GM18861 (cell line): ENCODE results near the gene TTC34.

Source experiments
- ATAC-seq: cut with Tn5 transposase; IDR thresholded peaks from one replicate; pipeline ENCODE4 v1.9.1; 2021; ENCODE audit not compliant: unreplicated experiment

The TTC34 gene

DNA sequence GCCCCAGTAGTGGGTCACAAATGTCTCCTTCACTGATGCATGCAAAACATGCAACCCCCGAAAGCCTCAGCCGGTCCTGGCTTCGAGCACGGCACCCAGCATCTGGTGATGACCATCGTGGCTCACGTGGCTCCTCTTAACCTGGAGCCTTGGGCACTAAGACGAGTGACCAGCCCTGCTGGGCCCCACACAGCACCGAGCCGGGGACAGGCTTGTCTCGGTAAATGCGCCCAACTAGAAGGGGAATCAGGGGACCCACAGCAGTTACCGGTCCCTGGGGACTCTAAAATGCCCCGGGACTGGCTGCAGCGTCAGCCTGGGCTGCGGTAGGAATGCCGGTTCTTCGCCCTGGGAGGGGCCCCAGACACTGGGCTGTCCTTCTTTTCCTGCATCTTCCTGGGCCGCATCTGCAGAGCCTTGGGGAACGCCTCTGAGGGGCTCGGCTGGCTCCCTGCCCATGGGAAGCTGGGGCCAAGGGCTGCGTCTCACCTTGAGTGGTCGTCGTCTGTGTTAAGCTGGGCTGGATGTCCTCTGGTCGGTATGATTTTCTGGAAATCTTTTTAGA is 13.1 kb upstream of the TTC34 start:
- ATAC-seq = no peak

DNA sequence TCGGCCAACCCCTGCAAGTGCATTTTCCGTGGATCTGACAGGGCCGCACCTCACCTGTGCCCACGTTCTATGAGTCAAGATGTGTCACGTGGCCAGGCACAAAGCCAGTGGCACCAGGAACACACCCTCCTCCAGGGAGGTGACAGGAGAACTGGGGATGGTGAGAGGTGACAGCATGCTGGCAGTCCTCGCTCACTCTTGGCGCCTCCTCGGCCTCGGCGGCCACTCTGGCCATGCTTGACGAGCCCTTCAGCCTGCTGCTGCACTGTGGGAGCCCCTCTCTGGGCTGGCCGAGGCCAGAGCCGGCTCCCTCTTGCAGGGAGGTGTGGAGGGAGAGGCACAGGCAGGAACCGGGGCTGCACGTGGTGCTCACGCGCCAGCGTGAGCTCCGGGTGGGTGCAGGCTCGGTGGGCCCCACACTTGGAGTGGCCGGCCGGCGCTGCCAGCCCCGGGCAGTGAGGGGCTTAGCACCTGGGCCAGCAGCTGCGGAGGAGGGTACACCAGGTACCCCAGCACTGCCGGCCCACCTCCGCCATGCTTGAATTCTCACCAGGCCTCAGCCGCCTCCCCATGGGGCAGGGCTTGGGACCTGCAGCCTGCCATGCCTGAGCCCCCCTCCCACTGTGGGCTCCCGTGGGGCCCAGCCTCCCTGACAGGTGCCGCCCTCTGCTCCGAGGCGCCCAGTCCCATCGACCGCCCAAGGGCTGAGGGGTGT is 11.6 kb upstream of the TTC34 start:
- no peak for ATAC-seq

DNA sequence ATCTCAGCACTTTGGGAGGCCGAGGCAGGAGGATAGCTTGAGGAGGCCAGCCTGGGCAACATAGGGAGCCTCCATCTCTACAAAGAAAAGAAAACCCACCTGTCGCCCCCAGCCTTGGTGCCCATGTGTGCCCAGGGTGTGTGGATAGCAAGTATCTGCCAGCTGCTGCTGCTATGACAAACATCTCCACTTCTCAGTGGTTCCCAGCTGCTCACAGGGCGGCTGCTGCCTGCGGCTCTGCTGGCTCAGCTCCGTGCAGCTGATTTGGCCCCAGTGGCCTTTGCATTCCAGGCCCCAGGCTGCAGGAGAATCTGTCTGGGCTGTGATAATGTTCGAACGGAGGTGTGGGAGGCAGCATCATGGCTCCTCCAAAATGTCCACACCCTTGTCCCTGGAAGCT is 10.6 kb upstream of the TTC34 start:
- no peak for ATAC-seq

DNA sequence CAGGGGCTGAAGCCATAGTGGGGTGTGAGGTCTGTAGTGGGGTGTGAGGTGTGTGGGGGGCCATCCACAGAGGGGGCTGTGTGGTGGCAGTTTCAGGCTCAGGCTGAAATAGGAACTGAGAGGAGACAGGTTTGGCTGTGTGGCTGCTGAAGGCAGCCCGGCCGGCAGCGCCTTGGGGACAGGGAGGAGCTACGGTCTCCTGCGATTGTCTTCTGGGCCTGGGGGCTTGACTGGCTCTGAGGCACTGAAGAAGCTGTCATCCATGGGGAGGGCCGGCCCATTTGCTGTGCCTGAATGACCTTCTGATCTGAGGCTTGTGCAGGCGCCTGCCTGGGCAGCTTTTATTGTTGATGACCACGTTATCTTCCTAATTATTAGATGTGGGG is 10.0 kb upstream of the TTC34 start:
- ATAC-seq = no peak

DNA sequence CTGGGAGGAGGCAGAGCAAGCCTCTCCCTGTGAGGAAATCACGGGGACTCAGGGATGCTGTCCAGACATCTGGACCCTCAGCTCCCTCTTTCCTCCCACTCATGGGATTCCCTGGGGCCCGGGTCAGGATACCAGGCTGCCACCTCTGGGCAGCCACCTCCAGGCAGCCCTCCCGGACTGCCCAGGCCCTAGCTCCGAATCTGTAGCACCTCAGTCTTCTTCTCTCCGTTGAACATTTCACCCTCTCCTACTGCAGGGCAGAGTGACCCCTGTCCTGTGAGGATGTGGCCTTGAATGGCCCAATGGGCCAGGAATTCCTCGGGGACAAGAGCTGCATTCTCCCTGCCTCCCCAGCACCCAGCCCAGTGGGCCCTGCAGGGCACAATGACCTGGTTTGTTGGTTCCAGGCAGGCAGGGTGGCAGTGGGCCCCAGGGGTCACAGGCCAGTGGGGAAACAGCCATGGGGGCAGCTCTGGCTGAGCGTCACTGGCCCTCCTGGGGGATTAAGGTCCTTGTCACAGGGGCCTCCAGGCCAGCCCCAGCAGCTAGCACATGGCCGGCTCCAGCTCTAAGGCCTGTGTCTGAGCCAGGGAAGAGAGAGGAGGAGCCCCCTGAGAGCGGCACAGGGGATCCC is 9.5 kb upstream of the TTC34 start:
- no peak for ATAC-seq

DNA sequence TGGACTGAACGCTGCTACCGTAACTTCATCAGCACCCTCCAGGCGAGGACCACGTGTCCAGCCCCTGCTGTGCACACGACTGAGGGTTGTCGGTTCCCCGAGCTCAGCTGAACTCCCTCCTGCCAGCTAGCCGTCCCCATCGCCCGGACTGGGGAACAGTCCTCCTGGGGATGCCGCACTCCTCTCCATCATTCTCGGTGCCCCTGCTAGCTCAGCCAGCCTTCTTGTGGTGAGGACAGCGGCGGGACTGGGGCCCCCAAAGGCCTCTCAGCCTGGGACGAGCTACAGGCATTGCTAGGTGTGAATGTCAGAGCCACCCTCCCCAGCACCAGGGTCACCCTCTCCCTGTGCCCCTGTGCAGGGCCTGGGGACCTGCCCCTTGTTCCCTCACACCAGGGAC is 8.8 kb upstream of the TTC34 start:
- no peak for ATAC-seq

DNA sequence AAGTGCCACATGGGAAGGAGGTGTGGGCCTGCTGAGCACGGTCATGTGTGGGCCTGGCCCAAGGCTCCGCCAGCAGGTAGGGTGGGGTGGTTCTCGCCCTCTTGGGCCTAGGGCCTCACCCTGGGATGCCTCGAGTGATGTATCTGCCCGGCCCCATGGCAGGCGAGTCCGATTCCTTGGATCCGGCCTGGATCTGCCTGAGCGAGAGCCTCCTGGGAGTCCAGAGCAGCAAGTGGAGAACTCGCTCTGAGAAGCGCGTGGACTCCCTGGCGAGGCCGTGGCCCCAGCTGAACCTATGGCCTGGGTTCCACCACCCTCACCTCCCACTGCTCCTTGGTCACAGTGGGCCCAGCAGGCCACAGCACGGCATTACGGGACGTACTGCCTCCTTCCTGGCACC is 8.2 kb upstream of the TTC34 start:
- ATAC-seq = no peak

DNA sequence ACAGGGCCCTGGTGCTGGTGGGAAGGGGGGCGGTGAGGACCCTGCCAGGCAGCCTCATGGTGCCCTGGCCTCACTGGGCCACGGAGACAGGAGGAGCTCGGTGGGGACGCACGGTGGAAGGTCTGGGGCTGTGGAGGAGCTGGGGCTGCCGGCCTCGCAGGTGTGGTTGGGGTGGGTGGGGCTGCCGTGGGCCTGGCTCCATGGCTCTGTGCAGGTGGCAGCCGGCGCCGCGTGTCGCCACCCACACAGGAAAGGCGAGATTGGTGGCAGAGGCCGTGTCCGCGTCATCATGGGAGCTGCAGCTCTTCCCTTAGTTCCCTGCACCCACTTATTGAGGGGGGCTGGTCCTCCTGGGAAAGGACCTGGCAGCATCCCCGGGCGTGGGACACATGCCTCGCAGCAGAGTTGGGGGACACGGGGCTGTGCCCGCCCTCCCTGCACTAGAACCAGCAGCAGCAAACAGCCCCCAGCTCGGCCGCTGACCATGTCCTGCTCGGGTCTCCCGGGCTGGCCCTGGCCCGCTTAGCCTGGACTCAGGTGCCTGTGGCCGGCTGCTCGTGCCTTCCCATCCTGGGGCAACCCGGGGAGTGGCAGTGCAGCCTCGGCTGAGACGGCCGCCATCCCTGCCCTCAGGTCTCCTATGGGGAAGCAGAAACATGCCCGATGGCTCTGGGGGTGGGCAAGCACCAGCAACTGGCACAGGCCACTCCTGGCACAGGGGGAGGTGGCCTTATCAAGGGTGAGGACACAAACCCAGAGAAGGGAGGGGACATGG is 7.5 kb upstream of the TTC34 start:
- ATAC-seq = no peak

DNA sequence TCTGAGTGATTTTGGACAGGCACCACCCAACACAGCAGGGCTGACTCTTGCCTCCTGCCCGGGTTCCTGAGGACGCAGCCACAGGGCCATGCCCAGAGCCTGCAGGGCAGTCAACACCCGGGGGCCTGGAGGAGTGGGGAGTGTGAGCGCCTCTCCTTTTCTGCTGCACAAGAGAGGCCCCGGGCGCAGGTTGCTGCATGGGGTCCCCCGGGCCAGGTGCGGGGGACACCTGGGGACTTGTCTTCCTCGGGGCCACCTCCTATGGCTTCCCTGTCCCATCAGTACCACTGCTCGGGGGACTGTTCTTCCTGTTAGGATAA is 6.9 kb upstream of the TTC34 start:
- ATAC-seq = no peak

DNA sequence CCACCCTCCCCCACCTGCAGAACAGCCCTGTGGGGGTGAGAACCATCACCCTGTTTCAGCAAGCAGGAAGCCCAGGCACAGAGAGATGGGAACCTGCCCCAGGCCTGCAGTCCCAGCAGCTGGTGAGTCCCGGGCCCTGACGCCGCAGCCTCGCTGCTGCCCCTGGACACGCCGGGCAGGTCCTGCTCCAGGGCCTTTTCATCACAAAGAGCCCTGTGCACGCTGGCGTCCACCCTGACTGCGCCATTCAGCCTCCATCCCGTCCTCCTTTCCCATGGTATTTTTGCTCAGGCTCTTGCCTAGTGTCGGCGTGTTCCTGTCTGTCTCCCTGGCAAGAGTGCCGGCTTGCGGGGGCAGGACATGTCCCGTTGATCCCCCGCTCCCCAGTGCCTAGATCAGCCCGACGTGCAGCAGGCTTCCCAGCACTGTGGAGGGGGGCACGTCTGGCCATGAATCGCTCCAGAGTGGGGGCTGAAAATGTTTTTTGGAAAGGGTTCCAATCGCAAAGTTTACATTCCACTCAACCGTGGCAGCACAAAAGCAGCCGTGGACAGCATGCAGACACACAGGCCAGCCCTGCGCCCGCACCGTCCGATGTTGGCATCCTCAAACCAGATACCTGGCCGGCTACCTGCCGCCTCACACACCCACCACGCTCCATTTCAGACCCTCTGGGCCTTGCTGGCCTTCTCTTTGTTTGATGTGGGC is 6.3 kb upstream of the TTC34 start:
- ATAC-seq = no peak

DNA sequence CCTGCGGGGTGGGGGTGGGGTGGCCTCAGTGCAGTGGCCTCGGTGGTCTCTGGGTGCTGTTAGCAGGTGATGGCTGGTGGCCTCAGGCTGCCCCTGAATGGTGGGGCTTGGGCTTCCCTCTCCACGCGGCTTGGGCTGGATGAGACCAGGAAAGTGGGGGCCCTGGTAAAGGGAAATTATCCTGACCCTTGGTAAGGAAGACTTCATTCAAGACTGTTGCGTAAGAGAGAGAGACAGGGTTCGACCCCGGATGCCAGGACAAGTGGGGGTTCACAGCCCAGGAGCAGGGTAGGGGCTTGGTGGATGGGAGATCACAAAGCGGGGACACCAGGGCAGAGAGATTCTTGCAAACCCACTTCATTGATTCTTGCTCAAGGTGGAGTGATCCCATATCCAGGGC is 5.5 kb upstream of the TTC34 start:
- ATAC-seq = no peak

DNA sequence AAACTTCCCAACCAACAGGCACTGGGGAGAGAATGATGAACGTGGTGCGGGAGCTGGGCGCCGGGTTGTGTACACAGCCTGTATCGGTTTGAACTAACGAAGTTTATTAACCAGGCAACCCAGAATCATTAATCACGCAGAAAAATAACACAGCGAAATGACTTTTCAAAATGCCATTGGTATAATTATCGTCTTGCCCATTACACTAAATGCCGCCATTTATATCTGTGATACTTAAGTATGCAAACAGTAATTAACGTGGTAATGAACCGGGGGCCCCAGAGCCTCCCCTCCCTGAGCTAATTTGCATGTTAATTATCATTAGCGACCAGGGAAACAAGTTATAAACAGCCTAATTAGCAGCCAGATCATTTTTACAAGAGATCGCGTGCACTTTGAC is 5.1 kb upstream of the TTC34 start:
- no peak for ATAC-seq

DNA sequence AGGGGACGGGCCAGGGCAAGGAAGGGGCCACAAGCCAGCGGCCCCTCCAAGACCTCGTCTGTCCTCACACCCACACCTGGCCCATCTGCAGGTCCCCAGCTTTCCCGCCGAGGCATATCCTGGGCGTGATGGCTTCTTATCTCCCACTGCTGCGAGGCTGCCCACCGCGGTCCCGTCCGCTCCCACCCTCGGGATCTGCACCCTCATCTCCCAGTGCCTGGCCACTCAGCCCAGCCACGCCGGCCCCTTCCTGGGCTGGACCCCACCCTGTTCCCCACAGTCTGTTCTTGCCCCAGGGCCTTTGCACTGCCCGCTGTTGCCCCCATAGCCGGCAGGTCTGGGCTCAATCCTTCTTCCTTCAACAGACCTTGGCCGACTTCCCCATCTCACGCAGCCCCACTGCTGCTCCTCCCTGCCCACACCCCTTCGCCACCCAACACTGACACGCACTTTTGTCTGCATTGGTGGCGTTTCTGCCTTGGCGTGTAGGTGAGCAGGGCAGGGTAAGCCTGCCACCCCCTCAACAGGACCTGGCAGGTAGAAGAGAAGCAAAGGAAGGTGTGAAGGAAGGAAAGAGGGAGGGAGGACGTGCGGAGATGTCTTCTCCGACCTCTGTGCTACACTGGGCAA is 4.4 kb upstream of the TTC34 start:
- no peak for ATAC-seq

DNA sequence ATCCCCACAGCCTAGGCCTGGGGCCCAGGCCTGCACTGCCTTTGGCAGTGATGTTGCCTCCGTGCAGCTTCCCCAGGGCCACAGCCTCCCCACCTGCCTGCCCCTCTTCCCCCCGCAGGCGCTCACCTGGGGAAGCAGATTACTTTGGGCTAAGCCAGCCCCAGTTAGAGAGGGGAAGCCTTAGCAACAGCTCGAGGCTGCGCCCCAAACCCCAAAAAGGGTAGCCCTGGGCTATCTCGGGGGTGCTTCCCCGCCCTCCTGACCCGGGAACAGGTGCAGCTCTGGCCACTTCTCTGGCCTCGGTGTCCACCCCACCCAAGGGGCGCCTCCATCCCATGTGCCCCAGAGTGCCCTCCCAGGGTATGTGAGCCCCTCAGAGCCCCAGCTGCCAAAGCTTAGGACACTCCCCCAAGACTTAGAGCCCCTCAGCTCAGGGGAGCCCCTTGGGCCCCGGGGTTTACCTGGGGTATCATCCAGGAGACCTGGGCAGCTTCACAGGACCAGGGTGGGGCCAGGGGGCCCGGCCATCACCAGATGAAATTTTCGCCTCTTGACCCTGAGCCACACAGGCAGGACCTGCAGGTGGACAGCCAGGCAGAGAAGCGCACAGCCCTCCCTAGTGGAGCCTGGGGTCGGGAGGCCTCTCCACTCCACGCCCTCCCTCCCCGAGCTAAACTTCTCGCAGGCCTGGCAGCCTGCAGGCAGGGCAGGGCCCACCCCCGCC is 3.3 kb upstream of the TTC34 start:
- no peak for ATAC-seq

DNA sequence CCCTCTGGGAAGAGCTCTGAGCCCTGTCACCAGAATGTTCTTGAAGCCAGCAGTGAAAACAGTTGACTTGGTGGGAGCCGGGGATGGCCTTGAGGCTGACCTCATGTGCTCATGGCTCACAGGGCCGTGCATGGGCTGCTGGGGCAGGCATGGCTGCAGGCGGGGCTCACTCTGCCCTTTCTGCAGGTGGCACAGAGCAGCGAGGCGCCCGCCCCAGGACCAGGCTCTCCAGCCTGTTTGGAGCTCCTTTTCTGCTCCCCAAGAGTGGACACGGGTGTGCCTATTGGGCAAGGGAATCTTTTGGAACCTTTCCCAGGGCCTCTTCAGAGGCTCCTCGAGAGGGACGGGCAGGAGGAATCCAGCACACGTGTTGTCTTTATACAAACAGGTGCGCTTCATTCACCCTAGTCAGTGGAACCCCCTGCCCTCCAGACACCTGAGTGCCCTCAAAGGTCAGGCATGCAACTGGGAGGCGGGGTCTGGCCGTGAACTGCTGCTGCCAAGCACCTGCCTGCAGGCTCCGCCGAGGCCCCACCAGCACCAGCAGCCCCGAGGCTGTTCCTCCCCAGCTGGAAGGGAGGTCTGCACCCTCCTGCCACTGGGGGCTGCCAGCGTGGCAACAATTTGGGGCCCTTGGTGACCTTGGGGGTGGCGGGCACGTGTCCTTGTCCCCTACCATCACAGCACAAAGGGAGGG is 2.6 kb upstream of the TTC34 start:
- ATAC-seq = no peak

DNA sequence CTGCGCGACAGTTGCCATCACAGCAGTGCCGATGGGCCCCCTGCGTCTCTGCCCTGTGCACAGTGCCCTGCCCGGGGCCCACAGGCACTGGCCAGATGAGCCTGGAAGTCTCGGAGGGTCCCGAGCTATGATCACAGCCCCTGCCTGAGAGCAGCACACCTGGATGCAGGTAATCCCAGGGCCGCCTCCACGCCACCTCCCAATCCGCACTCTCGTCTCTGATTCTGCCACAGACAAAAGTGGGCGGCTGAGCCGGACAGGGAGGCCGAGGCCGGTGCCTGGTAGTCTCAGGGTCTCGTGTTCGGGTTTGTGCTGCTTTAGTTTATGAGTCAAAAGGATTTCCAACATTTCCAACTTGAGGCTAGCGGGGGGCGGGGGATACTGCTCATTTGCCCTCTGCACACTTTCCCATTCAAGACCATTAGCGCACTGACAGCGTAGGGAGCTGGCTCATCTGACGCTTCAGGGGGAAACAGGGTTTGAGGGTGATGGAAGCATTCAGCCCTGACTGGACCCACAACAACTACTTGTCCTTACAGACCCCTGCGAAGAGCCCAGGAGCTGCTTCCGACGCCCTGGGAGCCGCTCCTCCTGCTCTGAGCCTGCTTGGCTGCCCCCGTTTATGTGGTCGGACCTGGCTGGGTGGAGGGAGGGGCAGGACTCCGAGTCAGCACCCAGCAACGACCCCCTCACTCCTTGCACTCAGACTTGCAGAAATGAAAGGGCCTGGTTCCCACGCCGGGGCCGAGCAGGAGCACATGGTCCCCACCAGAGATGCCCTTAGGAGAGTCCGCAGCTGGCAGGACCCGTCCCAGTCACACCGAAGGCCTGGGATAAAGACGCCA is 1.8 kb upstream of the TTC34 start:
- no peak for ATAC-seq

DNA sequence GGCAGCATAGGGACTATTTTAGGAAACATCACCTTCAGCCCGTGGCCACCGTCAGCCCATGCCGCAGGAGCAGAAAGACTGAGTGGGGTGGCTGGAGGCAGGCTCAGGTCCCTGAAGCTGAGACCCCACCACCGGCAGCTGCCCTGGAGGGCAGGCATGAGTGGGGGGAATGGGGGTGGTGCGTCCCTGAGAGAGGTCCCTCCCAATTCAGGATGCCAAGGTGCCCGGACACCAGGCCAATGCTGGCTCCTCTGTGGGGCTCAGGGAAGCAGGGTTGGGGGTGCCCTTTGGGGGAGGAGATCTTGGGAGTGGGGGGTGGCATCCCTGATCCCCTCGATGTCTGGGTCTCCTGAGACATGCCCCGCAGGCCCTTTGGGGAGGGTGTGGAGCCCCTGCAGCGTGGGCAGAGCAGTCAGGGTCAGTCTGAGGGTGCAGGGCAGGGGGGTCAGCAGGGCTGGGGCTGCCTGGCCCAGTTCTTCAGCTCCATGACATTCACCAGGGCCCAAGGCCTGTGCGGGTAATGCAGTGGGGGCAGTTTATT is 998 bp upstream of the TTC34 start:
- no peak for ATAC-seq

DNA sequence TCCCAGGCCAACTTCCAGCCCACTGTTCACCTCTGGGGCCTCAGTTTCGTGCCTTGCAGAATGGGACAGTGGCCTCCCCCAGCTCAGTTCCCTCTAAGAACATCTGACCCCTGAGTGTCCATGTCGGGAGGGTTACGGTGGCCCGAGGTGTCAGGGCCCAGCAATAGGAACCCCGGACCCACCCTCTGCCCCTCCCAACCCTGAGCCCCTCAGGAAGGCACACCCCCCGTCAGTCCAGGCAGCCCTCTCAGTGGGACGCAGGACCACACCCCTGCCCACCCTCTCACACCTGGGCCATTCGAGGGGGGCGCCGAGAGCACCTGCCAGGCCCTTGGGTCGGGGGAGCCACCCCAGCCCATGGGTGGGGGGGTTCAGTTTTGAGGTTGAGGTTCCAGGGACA is 447 bp downstream of the TTC34 start:
- ATAC-seq = no peak

DNA sequence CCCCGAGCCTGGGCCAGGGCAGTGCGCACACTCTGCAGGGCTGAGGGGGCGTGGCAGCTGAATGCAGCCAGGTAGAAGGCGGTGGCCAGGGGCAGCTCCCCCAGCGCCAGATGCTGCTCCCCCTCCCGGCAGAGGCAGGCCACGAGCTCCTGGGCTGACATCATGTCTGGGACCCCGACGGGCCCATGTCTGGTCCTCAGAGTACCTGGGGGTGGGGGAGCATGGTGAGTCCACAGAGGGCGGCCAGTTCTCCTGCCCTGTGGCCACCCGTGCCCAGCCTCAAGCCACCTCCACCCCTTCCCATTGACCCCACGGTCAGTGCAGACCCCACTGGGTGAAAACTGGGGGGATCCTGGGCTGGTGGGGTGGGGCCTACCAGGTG is 838 bp downstream of the TTC34 start:
- no peak for ATAC-seq
